NCI-H510A treated with DMSO at 0.1 percent for 48 hours (cell line): ENCODE results near the gene CCDC148.

ENCODE experiments used
- DNase-seq: peaks from one replicate; lab custom pipeline; 2025; lab: John Stamatoyannopoulos, UW

The CCDC148 gene

GRCh38 chr2:158414538-158414937 is 42.0 kb downstream of the CCDC148 start:
- no peak for DNase-seq

DNA sequence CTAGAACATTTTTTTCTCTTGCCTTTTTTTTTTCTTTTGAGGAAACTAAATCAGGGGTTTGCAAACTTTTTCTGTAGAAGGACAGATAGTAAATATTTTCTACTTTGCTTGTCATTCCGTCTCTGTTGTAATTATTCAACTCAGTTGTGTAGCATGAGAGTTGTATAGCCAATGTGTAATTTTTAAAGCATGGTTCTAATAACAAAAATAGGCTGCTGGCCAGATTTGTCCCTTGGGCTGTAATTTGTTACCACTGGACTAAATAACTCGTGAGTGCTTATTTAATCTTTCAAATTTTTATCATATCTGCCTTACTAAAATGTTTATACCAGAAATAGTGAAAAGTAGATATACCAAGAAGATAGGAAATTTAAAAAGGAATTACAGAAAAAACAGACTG is 43.0 kb downstream of the CCDC148 start:
- DNase-seq = no peak

DNA sequence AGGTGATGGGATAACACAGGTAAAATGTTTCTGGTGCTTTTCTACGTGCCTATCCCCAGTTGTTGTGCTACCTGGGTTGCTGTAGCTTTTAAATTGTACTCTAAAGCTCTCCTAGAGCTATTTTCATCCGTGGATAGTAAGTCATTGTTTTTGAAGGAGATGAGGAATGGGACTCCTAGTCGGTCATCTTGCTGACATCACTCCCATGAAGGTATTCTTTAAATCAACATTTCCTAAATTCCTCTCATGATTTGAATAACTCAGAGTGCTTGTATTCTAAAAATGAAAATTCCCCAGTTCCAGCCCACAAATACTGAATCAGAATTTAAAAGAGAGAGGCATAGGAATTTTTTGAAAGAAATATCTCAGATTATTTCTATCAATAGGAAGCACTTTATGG is 44.3 kb downstream of the CCDC148 start:
- no peak for DNase-seq

DNA sequence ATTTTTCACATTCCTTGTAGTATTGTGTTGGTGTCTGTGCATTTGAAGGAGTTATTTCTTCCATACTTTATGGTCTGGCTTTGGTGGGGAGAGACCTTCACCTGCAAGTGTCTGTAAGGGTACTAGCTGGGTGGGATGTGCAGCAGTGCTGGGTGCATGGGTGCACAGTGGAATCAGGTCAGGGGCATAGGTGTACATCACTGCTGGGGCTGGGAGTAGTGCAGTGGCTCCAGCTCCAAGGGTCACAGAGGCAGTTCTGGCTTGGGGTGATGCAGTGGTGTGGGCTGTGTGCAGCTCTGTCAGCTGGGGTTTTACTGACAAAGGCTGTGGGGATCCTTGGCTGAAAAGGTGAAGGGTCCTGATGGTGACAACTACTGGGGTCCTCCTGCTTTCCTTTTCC is 44.8 kb downstream of the CCDC148 start:
- DNase-seq = no peak

DNA sequence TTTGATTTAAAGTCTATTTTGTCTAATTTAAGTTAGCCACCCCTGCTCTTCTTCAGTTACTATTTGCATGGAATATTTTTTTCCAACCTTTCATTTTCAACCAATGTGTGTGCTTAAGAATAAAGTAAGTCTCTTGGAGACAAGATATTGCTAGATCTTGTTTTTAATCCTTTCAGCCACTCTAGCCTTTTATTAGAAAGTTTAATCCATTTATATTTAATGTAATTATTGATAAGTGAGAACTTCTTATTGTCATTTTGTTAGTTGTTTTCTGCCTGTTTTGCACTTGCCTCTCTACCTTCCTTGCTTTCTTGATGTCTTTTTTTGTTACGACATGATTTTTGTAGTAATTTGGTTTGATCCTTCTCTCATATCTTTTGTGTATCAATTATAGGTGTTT is 46.4 kb downstream of the CCDC148 start:
- no peak for DNase-seq

- no peak for DNase-seq
Measured at GRCh38 chr2:158407031-158407430, 49.5 kb downstream of the CCDC148 start.

DNA sequence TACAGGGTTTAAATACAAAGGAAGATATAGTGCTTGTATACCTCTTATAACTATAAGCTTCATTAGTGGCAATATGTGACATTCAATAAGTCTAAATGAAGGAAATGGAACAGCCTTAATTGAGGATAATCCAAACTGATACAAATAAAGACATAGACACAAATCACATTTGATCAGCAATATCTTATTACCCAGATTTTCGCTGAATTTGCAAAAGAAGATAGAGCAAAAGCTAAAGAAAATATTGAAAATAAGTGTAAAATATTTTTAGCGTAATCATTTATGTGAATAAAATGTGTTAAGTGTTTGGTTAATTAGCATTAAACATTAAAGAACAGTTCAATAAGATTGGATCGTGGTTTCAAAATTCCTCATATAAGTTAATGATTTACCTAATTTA is 51.2 kb downstream of the CCDC148 start:
- DNase-seq = no peak

- no peak for DNase-seq
Measured at GRCh38 chr2:158403237-158403636, 53.3 kb downstream of the CCDC148 start.

- DNase-seq = no peak
Measured at GRCh38 chr2:158402665-158403064, 53.9 kb downstream of the CCDC148 start.

GRCh38 chr2:158395166-158395565 is 61.4 kb downstream of the CCDC148 start:
- DNase-seq = no peak

- no peak for DNase-seq
Measured at GRCh38 chr2:158394453-158394852, 62.1 kb downstream of the CCDC148 start.

DNA sequence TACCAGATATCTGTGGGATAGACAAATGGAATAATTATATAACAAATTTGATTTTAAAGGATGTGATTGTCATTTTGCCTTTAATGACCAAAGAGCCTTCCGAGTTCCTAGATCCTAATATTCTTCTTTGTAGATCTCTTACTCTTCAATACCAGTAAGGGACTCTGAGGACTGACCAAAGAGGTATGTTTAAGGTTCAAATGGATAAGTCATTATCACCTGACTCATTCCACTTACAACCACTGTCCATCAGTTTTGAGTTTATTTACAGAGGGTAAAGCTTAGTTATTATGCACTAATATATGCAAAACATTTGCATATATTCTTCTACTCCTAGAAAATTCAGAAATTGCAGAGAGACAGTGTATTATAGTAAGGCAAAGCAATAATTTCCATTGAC is 62.7 kb downstream of the CCDC148 start:
- DNase-seq = no peak

- DNase-seq = no peak
Measured at GRCh38 chr2:158392687-158393086, 63.9 kb downstream of the CCDC148 start.

GRCh38 chr2:158391876-158392275 is 64.7 kb downstream of the CCDC148 start:
- no peak for DNase-seq

DNA sequence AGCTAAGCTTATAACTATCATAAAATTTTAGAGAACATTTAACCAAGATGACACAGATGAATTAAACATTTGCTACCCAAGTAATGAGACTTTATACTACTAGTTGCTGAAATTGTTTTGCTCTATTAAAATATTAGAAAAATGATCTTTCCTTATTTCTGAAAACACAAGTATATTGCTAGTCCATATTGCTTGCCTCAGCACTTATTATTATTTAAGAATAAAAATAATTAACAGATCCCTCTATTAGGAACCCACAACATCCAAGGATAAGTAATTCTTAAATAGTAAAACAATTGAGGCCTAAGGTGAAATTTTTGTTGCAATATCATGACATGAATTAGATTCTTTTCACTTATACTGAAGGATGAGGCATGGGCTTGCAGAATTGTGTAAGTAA is 65.2 kb downstream of the CCDC148 start:
- no peak for DNase-seq

DNA sequence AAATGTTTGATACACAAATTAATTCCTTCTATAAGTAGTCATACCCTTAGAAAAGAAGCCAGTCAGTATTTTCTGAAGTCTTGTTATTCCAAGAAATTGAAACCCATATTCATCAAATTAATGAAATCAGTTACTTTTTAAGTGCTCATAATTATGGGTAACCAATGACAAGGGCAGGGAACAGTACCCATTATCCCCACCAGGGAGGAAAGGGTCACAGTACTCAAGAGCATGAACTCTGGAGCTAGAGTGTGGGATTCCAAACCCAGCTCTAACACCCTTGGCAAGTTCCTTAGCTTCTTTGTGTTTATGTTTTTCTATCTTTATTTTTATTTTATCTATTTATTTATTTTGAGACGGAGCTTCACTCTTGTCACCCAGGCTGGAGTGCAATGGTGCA is 68.4 kb downstream of the CCDC148 start:
- DNase-seq = no peak

DNA sequence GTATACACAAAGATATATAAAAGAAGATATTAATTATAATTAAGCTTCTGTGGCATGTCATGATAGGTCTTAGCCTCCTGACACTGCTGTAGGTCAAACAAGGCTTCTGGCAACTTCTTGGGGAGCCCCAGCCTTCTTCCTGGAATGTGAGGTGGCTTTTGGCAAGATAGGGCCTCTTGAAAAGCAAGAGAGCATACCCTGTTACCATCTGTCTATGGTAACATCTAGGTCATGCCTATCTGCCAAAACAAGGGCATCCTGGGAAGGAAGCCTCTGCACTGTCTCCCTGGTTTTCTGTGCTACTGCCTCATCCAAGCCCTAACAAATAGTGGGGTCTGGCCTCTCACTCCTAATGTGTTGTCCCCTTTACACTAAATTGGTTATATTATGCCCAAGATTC is 70.9 kb downstream of the CCDC148 start:
- DNase-seq = no peak

- no peak for DNase-seq
Measured at GRCh38 chr2:158381978-158382377, 74.6 kb downstream of the CCDC148 start.

DNA sequence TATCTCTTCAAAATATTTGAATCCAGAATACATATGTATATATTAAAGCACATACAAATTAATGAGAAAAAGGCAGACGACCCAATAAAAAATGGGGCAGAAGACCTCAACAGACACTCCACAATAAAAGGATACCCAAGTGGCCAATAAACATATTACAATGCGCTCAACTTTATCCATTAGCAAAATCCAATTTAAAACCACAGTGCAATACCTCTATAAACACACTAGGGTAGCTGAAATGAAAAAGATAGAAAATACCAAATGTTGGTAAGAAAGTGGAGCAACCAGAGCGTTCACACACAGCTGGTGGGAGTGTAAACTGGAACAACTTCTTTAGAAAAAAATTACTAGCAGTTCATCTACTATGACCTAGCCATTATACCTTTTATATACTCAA is 75.3 kb downstream of the CCDC148 start:
- DNase-seq = no peak

GRCh38 chr2:158380746-158381145 is 75.8 kb downstream of the CCDC148 start:
- no peak for DNase-seq

DNA sequence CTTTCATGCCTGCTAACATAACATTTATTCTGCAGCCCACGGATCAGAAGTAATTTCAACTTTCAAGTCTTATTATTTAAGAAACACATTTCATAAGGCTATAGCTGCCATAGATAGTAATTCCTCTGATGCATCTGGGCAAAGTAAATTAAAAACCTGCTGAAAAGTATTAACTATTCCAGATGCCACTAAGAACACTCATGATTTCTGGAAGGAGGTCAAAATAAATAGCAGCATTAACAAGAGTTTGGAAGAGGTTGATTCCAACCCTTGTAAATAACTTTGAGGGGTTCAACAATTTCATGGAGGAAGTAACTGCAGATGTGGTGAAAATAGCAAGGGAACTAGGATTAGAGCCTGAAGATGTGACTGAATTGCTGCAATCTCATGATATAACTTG is 77.6 kb downstream of the CCDC148 start:
- no peak for DNase-seq

DNA sequence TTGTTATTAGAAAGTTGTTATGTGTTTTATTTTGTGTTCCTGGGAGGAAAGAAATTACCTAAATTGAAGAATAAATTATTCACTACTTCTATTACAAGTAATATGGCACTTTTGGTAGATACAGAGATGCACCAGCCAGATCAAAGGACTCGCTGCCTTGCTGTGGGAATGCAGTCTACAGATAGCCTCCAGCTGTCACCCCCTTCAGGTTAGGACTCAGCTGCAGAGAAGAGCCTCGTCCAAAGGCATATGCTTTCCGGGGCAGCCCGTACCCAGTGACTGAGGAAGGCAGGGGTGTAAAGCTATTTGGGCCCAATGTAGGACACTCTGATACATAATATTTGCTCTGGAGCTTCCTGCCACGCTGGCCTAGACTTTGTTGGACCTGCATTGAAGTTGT is 90.2 kb downstream of the CCDC148 start:
- no peak for DNase-seq

GRCh38 chr2:158359846-158360245 is 96.7 kb downstream of the CCDC148 start:
- DNase-seq = no peak

- no peak for DNase-seq
Measured at GRCh38 chr2:158357699-158358098, 98.9 kb downstream of the CCDC148 start.

DNA sequence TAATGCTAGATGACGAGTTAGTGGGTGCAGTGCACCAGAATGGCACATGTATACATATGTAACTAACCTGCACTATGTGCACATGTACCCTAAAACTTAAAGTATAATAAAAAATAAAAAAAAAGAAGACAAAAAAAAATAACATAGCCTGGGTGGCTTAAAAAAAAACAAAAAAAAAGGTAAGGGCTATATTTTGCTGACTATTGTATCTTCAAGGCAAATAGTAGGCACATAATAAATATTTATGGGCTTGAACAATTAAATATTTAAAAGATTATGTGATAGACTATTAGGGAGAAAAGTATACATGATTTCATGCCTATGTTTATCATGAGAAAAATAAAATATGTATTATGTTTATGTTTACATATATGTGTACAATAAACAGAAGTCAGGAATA is 99.4 kb downstream of the CCDC148 start:
- no peak for DNase-seq
